Pancreas (tissue), 10 donors: ENCODE measurements around the gene NPDC1. TPM values are rescaled to one million over a fixed set of nuclear protein-coding genes. Genes with fewer than 3 reads are reported as not detected.

ENCODE experiments used
- ATAC-seq, 4 donors: fragments of 200-7000 bp; cut with Tn5 transposase; one replicate each; pipeline versions ENCODE4 v1.8.0 to v1.9.1; 2020; ENCODE audit warnings: mild to moderate bottlenecking in 4 of 4, moderate library complexity in 4 of 4
- DNase-seq, 6 donors: peaks; one replicate each; pipeline ENCODE4 v3.0.0-alpha.2; 2020
- FAIRE-seq: peaks from 2 replicates; lab custom pipeline; 2012; peaks lifted over from hg19 to GRCh38; lab: Jason Lieb, UNC
- H3K27ac ChIP-seq, 4 donors: fragments of 200-600 bp; sonication (generic); 1 replicate in 3 of 4; 2 replicates in 1 of 4; pipeline versions ENCODE4 v1.5.0 to v1.8.0; 2020
- H3K27me3 ChIP-seq, 4 donors: fragments of 200-600 bp; one replicate each; pipeline ENCODE4 v1.8.0; 2021
- H3K36me3 ChIP-seq, 3 donors: fragments of 200-600 bp; sonication (generic) in 1 of 3; one replicate each; pipeline versions ENCODE4 v1.5.0 to v1.8.0; 2020 to 2021
- H3K4me1 ChIP-seq, 3 donors: fragments of 200-600 bp; one replicate each; pipeline ENCODE4 v1.8.0; 2021
- H3K4me3 ChIP-seq, 4 donors: fragments of 200-600 bp; sonication (generic) in 2 of 4; one replicate each; pipeline versions ENCODE4 v1.5.0 to v1.8.0; 2020 to 2021
- H3K9me3 ChIP-seq, 4 donors: fragments of 200-600 bp; one replicate each; pipeline ENCODE4 v1.8.0; 2021
- CTCF ChIP-seq, 4 donors: fragments of 200-600 bp; sonication (generic) in 3 of 4; IDR thresholded peaks; one replicate each; pipeline versions ENCODE4 v1.5.0 to v1.8.0; 2021; ENCODE audit warnings: antibody characterized with exemption in 4 of 4
- WGBS, 2 donors: extraction: QIAGEN DNeasy Blood & Tissue Kit; methylation state at CpG; one replicate each; pipeline ENCODE4 v1.1.7; 2013; 5-methylcytosine and 5-hydroxymethylcytosine counted together
- intact Hi-C, 3 donors: fragments of 100-400 bp; cut with DNase I; formaldehyde crosslinking; loops; one replicate each; pipeline versions ENCODE4 v1.11.1 to v1.14.2; 2022
- polyA plus RNA-seq, 2 donors: library from polyadenylated mRNA; stranded (reverse); fragments of 200-250 nt; gene quantifications; one replicate each; pipeline ENCODE4 v1.2.3, GENCODE V29; 2013
- total RNA-seq, 6 donors: library from RNA; stranded (reverse); fragmentation: NEBNext Ultra II Directional in 4 of 6; extraction: Animal tissue kit (Norgen Biotek cat#: 25700) in 4 of 6; gene quantifications; one replicate each; pipeline versions ENCODE4 v1.2.1 to v1.2.4, GENCODE V29; 2021 to 2023
- donor health status: healthy with polysubstance abuse.
- donor health status: DM: no; HTN: no; CAD: no; lungs with moderate emphysema.
- donor health status: DM: no; HTN: no; CAD: no.
- donor health status: control.
- donor health status: control.
- donor health status: Bipolar disorder and iron deficiency.
- donor health status: DM: yes; HTN: yes; CAD: no.
- donor health status: DM: no; HTN: no; CAD: no.
- donor health status: DM: no; HTN: no; CAD: no.
- donor health status: DM: yes; HTN: yes; CAD: no.

NPDC1 gene
- total and polyA plus RNA-seq, 8 donors: 31.5 to 328 (median 47.5) TPM

DNA sequence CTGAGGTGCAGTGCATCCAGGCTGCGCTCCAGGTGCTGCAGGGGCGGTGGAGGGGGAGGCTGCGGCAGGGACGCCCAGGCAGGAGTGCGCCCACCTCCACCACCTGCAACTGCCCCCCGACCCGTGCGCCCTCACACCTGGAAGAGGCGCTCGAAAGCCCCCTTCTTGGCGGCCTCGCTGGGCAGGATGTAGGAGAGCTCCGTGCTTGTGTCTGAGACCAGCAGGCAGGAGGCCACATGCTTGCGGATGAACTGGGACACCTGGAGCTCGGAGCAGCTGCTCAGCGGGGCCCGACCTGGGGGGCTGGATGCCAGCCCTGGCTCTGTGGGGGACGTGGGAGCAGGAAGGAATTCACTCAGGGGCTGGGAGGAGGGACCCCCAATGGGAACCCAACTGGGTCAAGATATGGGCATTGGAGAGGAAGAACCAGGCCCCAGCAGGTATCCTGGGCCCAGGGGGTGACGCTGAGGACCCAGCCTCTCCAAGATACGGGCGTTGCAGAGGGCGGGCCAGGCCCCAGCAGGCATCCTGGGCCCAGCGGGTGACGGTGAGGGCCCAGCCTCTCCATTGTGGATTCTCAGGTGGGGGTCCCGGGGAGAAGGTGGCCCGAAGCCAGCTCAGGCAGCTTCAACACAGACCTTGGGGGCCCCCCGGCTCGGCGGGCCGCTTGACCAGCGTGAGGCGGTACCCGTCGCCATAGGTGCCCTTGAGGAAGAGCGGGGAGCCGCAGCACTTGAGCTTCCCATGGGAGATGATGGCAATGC, 31.0 kb downstream of the NPDC1 start:
- Histone ChIP-seq H3K36me3 (peaks cover 0 to 35% (median 0%) of the 10 kb centered on the region in 3 donors), H3K9me3 (no peaks in the 10 kb centered on the region), H3K27ac (no peak overlapping the region), H3K4me1 (no peaks in the 10 kb centered on the region), H3K27me3 (no peaks in the 10 kb centered on the region), H3K4me3 (no peak overlapping the region)
- intact Hi-C loops: no loop called here
- DNase-seq: no peak
- no peak for TF ChIP-seq CTCF (IDR thresholded peaks at IDR 0.05)
- no peak for FAIRE-seq
- ATAC-seq: no peak
- 96 to 98% methylated on average over 36 of the region's 36 CpGs for WGBS, 2 donors

- intact Hi-C loops: no loop called here
- no peak for DNase-seq
- no peaks in the 10 kb centered on the region for H3K9me3 ChIP-seq
- no peak overlapping the region for H3K27ac ChIP-seq
- no peaks in the 10 kb centered on the region for H3K4me1 ChIP-seq
- no peak for ATAC-seq
- no peak for FAIRE-seq
- H3K27me3 ChIP-seq: no peaks in the 10 kb centered on the region
- H3K4me3 ChIP-seq: no peak overlapping the region
- WGBS, 2 donors: 89 to 96% methylated on average over 23 of the region's 23 CpGs
- TF ChIP-seq CTCF (IDR thresholded peaks at IDR 0.05): no peak
- H3K36me3 ChIP-seq: peaks cover 0 to 42% (median 0%) of the 10 kb centered on the region in 3 donors
Observed at GRCh38 chr9:137014166-137014565, 31.8 kb downstream of the NPDC1 start.

- intact Hi-C loops: no loop called here
- 97% methylated on average over 19 to 20 of the region's 20 CpGs for WGBS, 2 donors
- no peak overlapping the region for H3K27ac ChIP-seq
Observed at GRCh38 chr9:137013571-137013940, 32.4 kb downstream of the NPDC1 start.

DNA sequence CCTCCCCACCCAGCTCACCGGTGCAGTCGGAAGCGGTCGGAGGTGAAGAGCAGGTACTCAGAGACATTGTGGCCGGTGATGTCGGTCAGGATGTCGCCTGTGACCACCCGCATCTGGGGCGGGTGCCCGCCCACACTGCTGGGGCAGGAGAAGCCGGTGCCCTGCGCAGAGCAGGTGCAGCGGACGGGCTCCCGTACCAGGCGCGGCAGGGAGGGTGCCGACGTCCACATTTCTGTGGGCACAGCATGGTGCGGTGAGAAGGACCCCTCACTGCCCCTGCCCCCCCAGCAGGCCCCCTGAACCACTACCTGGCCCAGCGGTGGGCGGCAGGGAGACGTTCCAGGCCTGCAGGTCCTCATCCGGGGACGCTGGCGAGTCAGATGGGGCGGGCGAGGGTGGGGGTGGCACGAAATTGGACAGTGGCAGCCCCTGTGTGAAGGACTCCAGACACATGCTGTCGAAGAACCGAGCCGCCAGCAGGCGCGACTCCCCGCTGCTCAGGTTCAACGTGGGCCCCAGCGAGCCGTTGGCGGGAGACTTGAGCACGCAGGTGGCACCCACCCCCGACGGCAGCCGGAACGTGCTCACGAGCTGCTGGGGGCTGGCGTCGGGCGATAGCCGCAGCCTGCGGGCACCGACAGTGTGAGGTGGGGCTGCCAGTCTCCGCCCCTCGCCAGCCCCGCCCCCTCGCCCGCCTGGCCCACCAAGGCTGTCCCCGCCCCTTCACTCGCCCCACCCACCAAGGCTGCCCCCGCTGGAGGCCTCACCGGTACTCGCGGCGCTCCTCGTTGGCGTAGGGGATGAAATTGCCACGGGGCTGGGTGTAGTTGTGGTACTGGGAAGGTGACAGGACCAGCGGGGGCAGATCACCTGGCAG, 33.0 kb downstream of the NPDC1 start:
- intact Hi-C loops: no loop called here
- no peak for TF ChIP-seq CTCF (IDR thresholded peaks at IDR 0.05)
- Histone ChIP-seq H3K27me3 (no peaks in the 10 kb centered on the region), H3K9me3 (no peaks in the 10 kb centered on the region), H3K36me3 (peaks cover 0 to 38% (median 0%) of the 10 kb centered on the region in 3 donors), H3K4me1 (no peaks in the 10 kb centered on the region), H3K27ac (no peak overlapping the region), H3K4me3 (no peak overlapping the region)
- no peak for DNase-seq
- no peak for ATAC-seq
- FAIRE-seq: no peak
- 89 to 93% methylated on average over 67 of the region's 67 CpGs for WGBS, 2 donors

More at GRCh38 chr9:137013571-137013940, 32.4 kb downstream of the NPDC1 start:
- peaks cover 0 to 38% (median 0%) of the 10 kb centered on the region in 3 donors for H3K36me3 ChIP-seq
- H3K27me3 ChIP-seq: no peaks in the 10 kb centered on the region
- ATAC-seq (no peak), DNase-seq (no peak), FAIRE-seq (no peak)
- H3K4me1 ChIP-seq: no peaks in the 10 kb centered on the region
- H3K9me3 ChIP-seq: no peaks in the 10 kb centered on the region
- no peak for TF ChIP-seq CTCF (IDR thresholded peaks at IDR 0.05)
- H3K4me3 ChIP-seq: no peak overlapping the region
